Trophoblast cell (in vitro differentiated cells and primary cell): ENCODE measurements around the gene CNR2.

Source experiments
- DNase-seq, 2 donors: peaks; one replicate each; pipeline ENCODE4 v3.0.0-alpha.2; 2016
- H2AFZ ChIP-seq: 2 replicates; pipeline ENCODE4 v1.6.1; 2013; ENCODE audit warnings: low read length, moderate library complexity, mild to moderate bottlenecking; ENCODE audit not compliant: insufficient read depth, poor library complexity
- H2AK5ac ChIP-seq: 2 replicates; pipeline ENCODE4 v1.6.1; 2013; ENCODE audit warnings: mild to moderate bottlenecking, low read length
- H2BK120ac ChIP-seq: 2 replicates; pipeline ENCODE4 v1.6.1; 2013; ENCODE audit warnings: low read length, mild to moderate bottlenecking, moderate library complexity; ENCODE audit not compliant: insufficient read depth, poor library complexity
- H2BK12ac ChIP-seq: 2 replicates; pipeline ENCODE4 v1.6.1; 2013; ENCODE audit warnings: mild to moderate bottlenecking, low read length, moderate library complexity
- H2BK5ac ChIP-seq: 2 replicates; pipeline ENCODE4 v1.6.1; 2013; ENCODE audit warnings: low read length, low read depth, moderate library complexity, mild to moderate bottlenecking; ENCODE audit not compliant: poor library complexity
- H3K14ac ChIP-seq: 2 replicates; pipeline ENCODE4 v1.6.1; 2013; ENCODE audit warnings: mild to moderate bottlenecking, low read length
- H3K18ac ChIP-seq: 2 replicates; pipeline ENCODE4 v1.6.1; 2013; ENCODE audit warnings: mild to moderate bottlenecking, low read length
- H3K23ac ChIP-seq: 2 replicates; pipeline ENCODE4 v1.6.1; 2013; ENCODE audit warnings: low read length
- H3K27ac ChIP-seq: 2 replicates; pipeline ENCODE4 v1.5.1; 2013; ENCODE audit warnings: low read depth, mild to moderate bottlenecking, inconsistent platforms, low read length, moderate library complexity
- H3K27me3 ChIP-seq: 2 replicates; pipeline ENCODE4 v1.6.1; 2013; ENCODE audit warnings: inconsistent platforms, mild to moderate bottlenecking, low read length, moderate library complexity; ENCODE audit not compliant: insufficient read depth
- H3K36me3 ChIP-seq, 2 experiments: 1 replicate in 1 of 2; 2 replicates in 1 of 2; pipeline ENCODE4 v1.6.1; 2013; ENCODE audit warnings: low read length in 2 of 2, mild to moderate bottlenecking in 2 of 2, moderate library complexity in 1 of 2; ENCODE audit not compliant: insufficient read depth in 2 of 2, control insufficient read depth in 1 of 2
- H3K4ac ChIP-seq: 2 replicates; pipeline ENCODE4 v1.6.1; 2013; ENCODE audit warnings: low read depth, mild to moderate bottlenecking, low read length, moderate library complexity
- H3K4me1 ChIP-seq, 2 experiments: 1 replicate in 1 of 2; 2 replicates in 1 of 2; pipeline ENCODE4 v1.6.1; 2013; ENCODE audit warnings: low read length in 2 of 2, mild to moderate bottlenecking in 2 of 2, moderate library complexity in 1 of 2; ENCODE audit not compliant: insufficient read depth in 2 of 2, control insufficient read depth in 1 of 2
- H3K4me2 ChIP-seq: 2 replicates; pipeline ENCODE4 v1.6.1; 2013; ENCODE audit warnings: inconsistent platforms, mild to moderate bottlenecking, low read length, moderate library complexity
- H3K4me3 ChIP-seq: 2 replicates; pipeline ENCODE4 v1.5.1; 2013; ENCODE audit warnings: mild to moderate bottlenecking, low read depth, low read length, inconsistent platforms
- H3K79me1 ChIP-seq: one replicate; pipeline ENCODE4 v1.6.1; 2013; ENCODE audit warnings: low read length
- H3K79me2 ChIP-seq: 2 replicates; pipeline ENCODE4 v1.6.1; 2013; ENCODE audit warnings: low read length, mild to moderate bottlenecking; ENCODE audit not compliant: control insufficient read depth, insufficient read depth, poor library complexity
- H3K9ac ChIP-seq: 2 replicates; pipeline ENCODE4 v1.6.1; 2013; ENCODE audit warnings: mild to moderate bottlenecking, low read length
- H3K9me3 ChIP-seq: 2 replicates; pipeline ENCODE4 v1.6.1; 2013; ENCODE audit warnings: low read depth, mild to moderate bottlenecking, control low read depth, inconsistent platforms, low read length; ENCODE audit not compliant: insufficient read depth
- H4K12ac ChIP-seq: 2 replicates; pipeline ENCODE4 v1.6.1; 2013; ENCODE audit warnings: low read depth, mild to moderate bottlenecking, low read length, moderate library complexity
- H4K8ac ChIP-seq: 2 replicates; pipeline ENCODE4 v1.6.1; 2013; ENCODE audit warnings: low read depth, mild to moderate bottlenecking, low read length, moderate library complexity
- H4K91ac ChIP-seq: one replicate; pipeline ENCODE4 v1.6.1; 2013; ENCODE audit warnings: low read depth, mild to moderate bottlenecking, low read length, moderate library complexity
- WGBS: extraction: QIAGEN DNeasy Blood & Tissue Kit; methylation state at CpG from one replicate; pipeline ENCODE4 v1.1.7; 2013; ENCODE audit warnings: missing lambda C conversion rate; ENCODE audit not compliant: insufficient read length, insufficient coverage; ENCODE audit errors: extremely low coverage; 5-methylcytosine and 5-hydroxymethylcytosine counted together

CNR2 gene

GRCh38 chr1:23915466-23915865, 2.3 kb upstream of the CNR2 start:
- no peak overlapping the region for H2AFZ ChIP-seq
- H3K9ac ChIP-seq: no peak overlapping the region
- no peaks in the 10 kb centered on the region for H3K4me1 ChIP-seq
- no peaks in the 10 kb centered on the region for H3K27me3 ChIP-seq
- no peaks in the 10 kb centered on the region for H3K9me3 ChIP-seq
- H3K14ac ChIP-seq: no peak overlapping the region
- H3K18ac ChIP-seq: no peak overlapping the region
- H3K23ac ChIP-seq: no peak overlapping the region
- H2BK120ac ChIP-seq: no peak overlapping the region
- H3K4me2 ChIP-seq: no peak overlapping the region
- H2AK5ac ChIP-seq: no peak overlapping the region
- no peaks in the 10 kb centered on the region for H3K79me1 ChIP-seq
- no peak overlapping the region for H4K91ac ChIP-seq
- H3K79me2 ChIP-seq: no peaks in the 10 kb centered on the region
- no peak overlapping the region for H3K27ac ChIP-seq
- no peak overlapping the region for H2BK5ac ChIP-seq
- no peaks in the 10 kb centered on the region for H3K36me3 ChIP-seq
- H3K4me3 ChIP-seq: no peak overlapping the region
- no peak overlapping the region for H2BK12ac ChIP-seq
- no CpG with 5 or more reads among the region's 5 CpGs for WGBS
- DNase-seq: peak; percentile 66 to 90
- H4K8ac ChIP-seq: no peak overlapping the region
- H3K4ac ChIP-seq: no peak overlapping the region
- no peak overlapping the region for H4K12ac ChIP-seq

- Histone ChIP-seq H2BK5ac (no peak overlapping the region), H3K18ac (no peak overlapping the region), H3K4me3 (no peak overlapping the region), H3K9ac (no peak overlapping the region), H3K27ac (no peak overlapping the region), H2AFZ (no peak overlapping the region), H3K4ac (no peak overlapping the region), H4K91ac (no peak overlapping the region), H3K4me2 (no peak overlapping the region), H4K12ac (no peak overlapping the region), H3K14ac (no peak overlapping the region), H4K8ac (no peak overlapping the region), H3K4me1 (no peaks in the 10 kb centered on the region), H3K23ac (no peak overlapping the region), H2BK12ac (no peak overlapping the region), H3K79me2 (no peaks in the 10 kb centered on the region), H3K79me1 (no peaks in the 10 kb centered on the region), H3K36me3 (no peaks in the 10 kb centered on the region), H3K9me3 (no peaks in the 10 kb centered on the region), H3K27me3 (no peaks in the 10 kb centered on the region), H2BK120ac (no peak overlapping the region), H2AK5ac (no peak overlapping the region)
- no CpG with 5 or more reads among the region's 4 CpGs for WGBS
- DNase-seq: peak; percentile 52 to 81
Observed at GRCh38 chr1:23914921-23915320, 1.8 kb upstream of the CNR2 start.

GRCh38 chr1:23911921-23912320, 1.2 kb downstream of the CNR2 start:
- Histone ChIP-seq H3K27me3 (no peaks in the 10 kb centered on the region), H2AK5ac (no peak overlapping the region), H3K4ac (no peak overlapping the region), H3K4me1 (no peaks in the 10 kb centered on the region), H4K12ac (no peak overlapping the region), H2BK120ac (no peak overlapping the region), H3K23ac (no peak overlapping the region), H2AFZ (no peak overlapping the region), H3K4me2 (no peak overlapping the region), H3K9ac (no peak overlapping the region), H3K79me2 (no peaks in the 10 kb centered on the region), H3K79me1 (no peaks in the 10 kb centered on the region), H3K18ac (no peak overlapping the region), H3K9me3 (no peaks in the 10 kb centered on the region), H3K4me3 (no peak overlapping the region), H3K14ac (no peak overlapping the region), H4K8ac (no peak overlapping the region), H3K27ac (no peak overlapping the region), H2BK12ac (no peak overlapping the region), H2BK5ac (no peak overlapping the region), H3K36me3 (no peaks in the 10 kb centered on the region), H4K91ac (no peak overlapping the region)
- DNase-seq: no peak
- no CpG with 5 or more reads among the region's 8 CpGs for WGBS

- no peaks in the 10 kb centered on the region for H3K4me1 ChIP-seq
- H3K14ac ChIP-seq: no peak overlapping the region
- no peak overlapping the region for H2BK120ac ChIP-seq
- no peak overlapping the region for H3K18ac ChIP-seq
- H4K91ac ChIP-seq: no peak overlapping the region
- H3K27ac ChIP-seq: no peak overlapping the region
- WGBS: no CpG with 5 or more reads among the region's 11 CpGs
- no peaks in the 10 kb centered on the region for H3K9me3 ChIP-seq
- no peak overlapping the region for H2BK5ac ChIP-seq
- H3K9ac ChIP-seq: no peak overlapping the region
- no peak overlapping the region for H4K12ac ChIP-seq
- H3K27me3 ChIP-seq: no peaks in the 10 kb centered on the region
- no peak overlapping the region for H3K4me3 ChIP-seq
- H3K79me2 ChIP-seq: no peaks in the 10 kb centered on the region
- no peak overlapping the region for H2AFZ ChIP-seq
- no peak overlapping the region for H4K8ac ChIP-seq
- no peaks in the 10 kb centered on the region for H3K79me1 ChIP-seq
- DNase-seq: no peak
- H3K4me2 ChIP-seq: no peak overlapping the region
- no peaks in the 10 kb centered on the region for H3K36me3 ChIP-seq
- H2AK5ac ChIP-seq: no peak overlapping the region
- no peak overlapping the region for H3K4ac ChIP-seq
- H3K23ac ChIP-seq: no peak overlapping the region
- no peak overlapping the region for H2BK12ac ChIP-seq
Observed at GRCh38 chr1:23910553-23911246, 2.5 kb downstream of the CNR2 start.
